GM12878 (cell line): ENCODE data around the gene SULT1C4. TPM values are rescaled to one million over a fixed set of nuclear protein-coding genes. Genes with fewer than 3 reads are reported as not detected.

Experiments used
- ATF7 ChIP-seq: fragments of 450-650 bp; IDR thresholded peaks from 2 replicates; pipeline ENCODE4 v1.6.1; 2016; ENCODE audit warnings: low read depth, mild to moderate bottlenecking
- BACH1 ChIP-seq: fragments of 450-650 bp; IDR thresholded peaks from 2 replicates; pipeline ENCODE4 v1.6.1; 2017; ENCODE audit warnings: mild to moderate bottlenecking, borderline replicate concordance
- BCL3 ChIP-seq: IDR thresholded peaks from 2 replicates; pipeline ENCODE4 v1.6.1; 2011; ENCODE audit warnings: borderline replicate concordance, low read depth, mild to moderate bottlenecking, moderate library complexity, low read length; ENCODE audit not compliant: insufficient read depth, poor library complexity, severe bottlenecking
- FOXM1 ChIP-seq: IDR thresholded peaks from 2 replicates; pipeline ENCODE4 v1.6.1; 2012; ENCODE audit warnings: low read depth, mild to moderate bottlenecking, inconsistent platforms, low read length, moderate library complexity
- IKZF1 ChIP-seq: fragments of 450-650 bp; conservative IDR thresholded peaks from 2 replicates; pipeline ENCODE4 v1.6.1; 2017; ENCODE audit warnings: antibody characterized with exemption, mild to moderate bottlenecking
- IKZF2 ChIP-seq, 2 experiments: fragments of 450-650 bp; IDR thresholded peaks; 2 replicates each; pipeline ENCODE4 v1.6.1; 2017; ENCODE audit warnings: mild to moderate bottlenecking in 2 of 2, moderate library complexity in 2 of 2
- LARP7 ChIP-seq: fragments of 450-650 bp; IDR thresholded peaks from 2 replicates; pipeline ENCODE4 v1.6.1; 2017; ENCODE audit warnings: mild to moderate bottlenecking
- NFYB ChIP-seq: IDR thresholded peaks from 2 replicates; pipeline ENCODE4 v1.6.1; 2011; ENCODE audit warnings: low read depth, mild to moderate bottlenecking, low read length, improper control_type of control experiment, moderate library complexity; ENCODE audit not compliant: insufficient read depth
- SMARCA5 ChIP-seq: fragments of 450-650 bp; IDR thresholded peaks from 2 replicates; pipeline ENCODE4 v1.6.1; 2017; ENCODE audit warnings: mild to moderate bottlenecking
- SMC3 ChIP-seq: IDR thresholded peaks from 2 replicates; pipeline ENCODE4 v1.6.1; 2011; ENCODE audit warnings: low read length, improper control_type of control experiment, borderline replicate concordance
- STAT3 ChIP-seq: IDR thresholded peaks from 2 replicates; pipeline ENCODE4 v1.6.1; 2011; ENCODE audit warnings: low read depth, low read length, improper control_type of control experiment
- YY1 ChIP-seq: IDR thresholded peaks from 2 replicates; pipeline ENCODE4 v1.6.1; 2011; ENCODE audit warnings: low read depth, mild to moderate bottlenecking, low read length
- polyA plus RNA-seq, 11 experiments: library from polyadenylated mRNA; depleted of rRNA in 4 of 11; unstranded in 6 of 11; stranded (reverse) in 5 of 11; fragments of >200 nt; fragmentation: Nextera tagmentation in 4 of 11; fragmentation: Illumina TruSeq in 1 of 11; extraction: Ambion mirVana in 4 of 11; extraction: Trizol in 1 of 11; gene quantifications; 1 replicate in 1 of 11; 2 replicates in 10 of 11; pipeline versions ENCODE4 v1.2.1 to v1.2.3, GENCODE V29; 2011 to 2016; ENCODE audit warnings: inconsistent platforms in 2 of 11, missing spikeins in 2 of 11, low read depth in 1 of 11
- total RNA-seq, 4 experiments: library from RNA; depleted of rRNA in 3 of 4; stranded (reverse); fragments of >200 nt in 3 of 4; fragmentation: Illumina TruSeq in 1 of 4; extraction: Trizol in 1 of 4; gene quantifications; 2 replicates each; pipeline versions ENCODE4 v1.2.1 to v1.2.3, GENCODE V29; 2013 to 2021
- TF ChIP-seq, protein P1 (sequence below): fragments of 450-650 bp; IDR thresholded peaks from 2 replicates; pipeline ENCODE4 v1.6.1; 2017; ENCODE audit warnings: mild to moderate bottlenecking, low read depth, inconsistent platforms; ENCODE audit not compliant: poor library complexity, severe bottlenecking

The SULT1C4 gene
- total and polyA plus RNA-seq, 10 of the 15 experiments (the other 5 are each of a cell fraction or from before 2014, with no cell fraction given) = 0.04 TPM; not detected in 9

GRCh38 chr2:108407864-108408729, 30.3 kb downstream of the SULT1C4 start (continued):
- TF ChIP-seq BACH1 (no peak; the same call in 1 of the 2 replicates), IKZF2 (IDR thresholded peaks at IDR 0.05) (peak; percentile 85 to 86), BCL3 (peak; percentile 23), SMARCA5 (peak; percentile 68), STAT3 (no peak), LARP7 (0 out of 2 replicates have a peak, but pooled peaks have one; percentile 30), YY1 (no peak), NFYB (no peak), ATF7 (peak; percentile 51; the same call in 1 of the 2 replicates), FOXM1 (peak; percentile 67; the same call in 1 of the 2 replicates), IKZF1 (peak; percentile 82), SMC3 (no peak)
- TF ChIP-seq, protein P1, sequence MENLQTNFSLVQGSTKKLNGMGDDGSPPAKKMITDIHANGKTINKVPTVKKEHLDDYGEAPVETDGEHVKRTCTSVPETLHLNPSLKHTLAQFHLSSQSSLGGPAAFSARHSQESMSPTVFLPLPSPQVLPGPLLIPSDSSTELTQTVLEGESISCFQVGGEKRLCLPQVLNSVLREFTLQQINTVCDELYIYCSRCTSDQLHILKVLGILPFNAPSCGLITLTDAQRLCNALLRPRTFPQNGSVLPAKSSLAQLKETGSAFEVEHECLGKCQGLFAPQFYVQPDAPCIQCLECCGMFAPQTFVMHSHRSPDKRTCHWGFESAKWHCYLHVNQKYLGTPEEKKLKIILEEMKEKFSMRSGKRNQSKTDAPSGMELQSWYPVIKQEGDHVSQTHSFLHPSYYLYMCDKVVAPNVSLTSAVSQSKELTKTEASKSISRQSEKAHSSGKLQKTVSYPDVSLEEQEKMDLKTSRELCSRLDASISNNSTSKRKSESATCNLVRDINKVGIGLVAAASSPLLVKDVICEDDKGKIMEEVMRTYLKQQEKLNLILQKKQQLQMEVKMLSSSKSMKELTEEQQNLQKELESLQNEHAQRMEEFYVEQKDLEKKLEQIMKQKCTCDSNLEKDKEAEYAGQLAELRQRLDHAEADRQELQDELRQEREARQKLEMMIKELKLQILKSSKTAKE = peak; percentile 42
